HCT116 (cell line): ENCODE results near the gene STRBP. TPM values are rescaled to one million over a fixed set of nuclear protein-coding genes. Genes with fewer than 3 reads are reported as not detected.

Experiments used
- ATAC-seq: fragments of 200-7000 bp; cut with Tn5 transposase; 2 replicates; pipeline ENCODE4 v1.9.1; 2020; ENCODE audit warnings: mild to moderate bottlenecking, moderate library complexity
- BruUV-seq: library from RNA; stranded (reverse); fragments of 400-500 nt; replicated peaks from 2 replicates; lab custom pipeline; 2021; lab: Mats Ljungman, UMichigan
- CTCF ChIA-PET: fragments of 300-600 bp; sonication (Branson Sonifier 250); formaldehyde crosslinking; loops from one replicate; lab custom pipeline; 2021; ENCODE audit warnings: antibody characterized with exemption; lab: Charles Lee
- POLR2A ChIA-PET: fragments of 300-600, 350-600 bp; sonication (Branson Sonifier 250); formaldehyde crosslinking; loops from one replicate; lab custom pipeline; 2021; ENCODE audit warnings: antibody characterized with exemption; lab: Charles Lee
- RAD21 ChIA-PET, 2 experiments: fragments of 300-600 bp; sonication (Branson Sonifier 250); formaldehyde crosslinking; loops; one replicate each; lab custom pipeline; 2023; ENCODE audit warnings: low total read pairs in 2 of 2; ENCODE audit not compliant: uncharacterized antibody in 2 of 2, unreplicated experiment in 2 of 2, low non-redundant PET in 1 of 2; lab: Charles Lee
- DNase-seq: peaks from one replicate; pipeline ENCODE4 v3.0.0-alpha.2; 2010; ENCODE audit warnings: low read depth, low spot score
- H2AFZ ChIP-seq: fragments of 200-600 bp; shearing (Covaris generic), sonication (generic); 2 replicates; pipeline ENCODE4 v1.6.1; 2017; ENCODE audit warnings: low read depth, mixed run types, mixed read lengths, antibody characterized with exemption, low read length; ENCODE audit not compliant: poor library complexity, severe bottlenecking
- H3K27ac ChIP-seq: 2 replicates; pipeline ENCODE4 v1.5.1; 2012; ENCODE audit warnings: low read depth, low read length
- H3K27me3 ChIP-seq: fragments of 200-600 bp; sonication (generic); 2 replicates; pipeline ENCODE4 v1.6.1; 2016; ENCODE audit warnings: mixed run types, low read length, mixed read lengths; ENCODE audit not compliant: insufficient read depth
- H3K36me3 ChIP-seq, 2 experiments: fragments of 200-500 bp in 1 of 2; fragments of 200-600 bp in 1 of 2; sonication (Bioruptor generic) in 1 of 2; sonication (generic) in 1 of 2; 2 replicates each; pipeline versions ENCODE4 v1.5.1 to v1.6.1; 2014 to 2016; ENCODE audit warnings: low read length in 2 of 2, inconsistent platforms in 1 of 2, mixed read lengths in 1 of 2, mixed run types in 1 of 2; ENCODE audit not compliant: insufficient read depth in 2 of 2, control insufficient read depth in 1 of 2
- H3K4me1 ChIP-seq, 2 experiments: fragments of 200-600 bp in 1 of 2; sonication (generic) in 1 of 2; 2 replicates each; pipeline versions ENCODE4 v1.5.1 to v1.6.1; 2012 to 2017; ENCODE audit warnings: low read length in 2 of 2, inconsistent platforms in 1 of 2, mild to moderate bottlenecking in 1 of 2, mixed read lengths in 1 of 2, mixed run types in 1 of 2, moderate library complexity in 1 of 2; ENCODE audit not compliant: insufficient read depth in 2 of 2, control insufficient read depth in 1 of 2
- H3K4me2 ChIP-seq: fragments of 200-600 bp; sonication (generic); 2 replicates; pipeline ENCODE4 v1.6.1; 2017; ENCODE audit warnings: mixed run types, low read length, mixed read lengths
- H3K4me3 ChIP-seq, 2 experiments: fragments of 200-600 bp in 1 of 2; sonication (generic) in 1 of 2; replicated peaks in 1 of 2; 2 replicates each; pipeline ENCODE4 v1.5.1; 2011 to 2016; ENCODE audit warnings: low read length in 2 of 2, control low read depth in 1 of 2, low read depth in 1 of 2, mild to moderate bottlenecking in 1 of 2, mixed read lengths in 1 of 2, mixed run types in 1 of 2
- H3K79me2 ChIP-seq: fragments of 200-600 bp; sonication (generic); 2 replicates; pipeline ENCODE4 v1.6.1; 2017; ENCODE audit warnings: mild to moderate bottlenecking, mixed run types, low read length, moderate library complexity, mixed read lengths; ENCODE audit not compliant: insufficient read depth
- H3K9ac ChIP-seq: fragments of 200-600 bp; sonication (generic); 2 replicates; pipeline ENCODE4 v1.6.1; 2016; ENCODE audit warnings: low read length, mixed read lengths
- H3K9me2 ChIP-seq: fragments of 200-600 bp; sonication (generic), shearing (Covaris generic); 2 replicates; pipeline ENCODE4 v1.6.1; 2017; ENCODE audit warnings: mixed run types, mild to moderate bottlenecking, moderate library complexity; ENCODE audit not compliant: insufficient read depth
- H3K9me3 ChIP-seq, 2 experiments: fragments of 200-500 bp in 1 of 2; fragments of 200-600 bp in 1 of 2; sonication (Bioruptor generic) in 1 of 2; sonication (generic) in 1 of 2; 2 replicates each; pipeline ENCODE4 v1.6.1; 2014 to 2017; ENCODE audit warnings: low read length in 2 of 2, mixed read lengths in 2 of 2, inconsistent platforms in 1 of 2, low read depth in 1 of 2, mild to moderate bottlenecking in 1 of 2, mixed run types in 1 of 2, moderate library complexity in 1 of 2; ENCODE audit not compliant: control insufficient read depth in 1 of 2, insufficient read depth in 1 of 2
- H4K20me1 ChIP-seq: fragments of 200-600 bp; sonication (generic), shearing (Covaris generic); 2 replicates; pipeline ENCODE4 v1.6.1; 2017; ENCODE audit warnings: mixed run types, mild to moderate bottlenecking, moderate library complexity; ENCODE audit not compliant: insufficient read depth
- EGR1 ChIP-seq: IDR thresholded peaks from 2 replicates; pipeline ENCODE4 v1.6.1; 2012; ENCODE audit warnings: low read depth
- EZH2 ChIP-seq: fragments of 200-600 bp; sonication (generic); IDR thresholded peaks from 2 replicates; pipeline ENCODE4 v1.6.1; 2017; ENCODE audit warnings: antibody characterized with exemption, mixed run types
- EZH2phosphoT487 ChIP-seq: fragments of 200-600 bp; IDR thresholded peaks from 2 replicates; pipeline ENCODE4 v1.6.1; 2018; ENCODE audit warnings: antibody characterized with exemption, borderline replicate concordance
- FOSL1 ChIP-seq: IDR thresholded peaks from 2 replicates; pipeline ENCODE4 v1.6.1; 2012; ENCODE audit warnings: low read depth
- SIN3A ChIP-seq: IDR thresholded peaks from 2 replicates; pipeline ENCODE4 v1.6.1; 2012; ENCODE audit warnings: low read depth
- YY1 ChIP-seq: IDR thresholded peaks from 2 replicates; pipeline ENCODE4 v1.6.1; 2011; ENCODE audit warnings: low read length, low read depth, moderate library complexity, mild to moderate bottlenecking; ENCODE audit not compliant: insufficient replicate concordance; ENCODE audit errors: extremely low read depth
- ZFX ChIP-seq: fragments of 450-650 bp; IDR thresholded peaks from 2 replicates; pipeline ENCODE4 v1.6.1; 2017
- ZNF274 ChIP-seq: fragments of 200-500 bp; sonication (Bioruptor generic); IDR thresholded peaks from 2 replicates; pipeline ENCODE4 v1.6.1; 2014; ENCODE audit warnings: mild to moderate bottlenecking, low read depth, low read length, inconsistent platforms
- intact Hi-C: fragments of 100-400 bp; cut with micrococcal nuclease; formaldehyde crosslinking; loops from 2 replicates; pipeline ENCODE4 v1.10.0; 2022
- total RNA-seq: library from RNA; stranded (reverse); gene quantifications from one replicate; pipeline ENCODE4 v1.2.1, GENCODE V29; 2021; ENCODE audit not compliant: unreplicated experiment
- TF ChIP-seq, protein P1 (sequence below): IDR thresholded peaks from 2 replicates; pipeline ENCODE4 v1.6.1; 2012; ENCODE audit warnings: low read depth
- TF ChIP-seq, protein P2 (sequence below): IDR thresholded peaks from 2 replicates; pipeline ENCODE4 v1.6.1; 2012
- TF ChIP-seq, protein P3 (sequence below): IDR thresholded peaks from 2 replicates; pipeline ENCODE4 v1.6.1; 2012

STRBP gene
- total RNA-seq, 1 experiment from 2014 or later, result 30.4 TPM

DNA sequence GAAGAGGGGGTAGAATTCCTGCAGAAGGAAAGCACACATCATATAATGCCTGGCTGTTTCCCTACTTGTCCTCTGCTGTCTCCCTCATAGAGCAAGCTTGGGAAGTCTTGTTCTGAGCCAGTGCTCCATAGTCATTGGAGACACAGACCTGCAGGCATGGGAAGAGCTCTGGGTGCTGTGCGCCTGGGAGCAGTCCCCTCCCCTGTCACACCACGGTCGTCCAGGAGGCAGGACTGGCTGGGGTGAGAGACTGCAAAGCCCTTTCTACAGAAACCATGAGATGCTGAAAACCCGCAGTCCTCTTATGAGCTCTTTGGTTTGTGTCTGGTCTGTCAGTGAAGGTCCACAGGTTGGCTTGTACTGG lies 170.3 kb downstream of the STRBP start:
- Histone ChIP-seq H3K9me3 (no peaks in the 10 kb centered on the region), H3K4me1 (no peaks in the 10 kb centered on the region), H4K20me1 (no peaks in the 10 kb centered on the region), H3K4me3 (no peak overlapping the region), H3K36me3 (peaks cover 17 to 23% of the 10 kb centered on the region in 2 experiments), H3K27ac (no peak overlapping the region), H3K79me2 (no peaks in the 10 kb centered on the region), H2AFZ (no peak overlapping the region), H3K9ac (no peak overlapping the region), H3K27me3 (no peaks in the 10 kb centered on the region), H3K9me2 (no peaks in the 10 kb centered on the region), H3K4me2 (no peak overlapping the region)
- BruUV-seq, result no TSS peak
- no peak for DNase-seq
- ChIA-PET RAD21 (no interaction called here), CTCF (no interaction called here), POLR2A (no interaction called here)
- no peak for ATAC-seq
- TF ChIP-seq, protein P1, sequence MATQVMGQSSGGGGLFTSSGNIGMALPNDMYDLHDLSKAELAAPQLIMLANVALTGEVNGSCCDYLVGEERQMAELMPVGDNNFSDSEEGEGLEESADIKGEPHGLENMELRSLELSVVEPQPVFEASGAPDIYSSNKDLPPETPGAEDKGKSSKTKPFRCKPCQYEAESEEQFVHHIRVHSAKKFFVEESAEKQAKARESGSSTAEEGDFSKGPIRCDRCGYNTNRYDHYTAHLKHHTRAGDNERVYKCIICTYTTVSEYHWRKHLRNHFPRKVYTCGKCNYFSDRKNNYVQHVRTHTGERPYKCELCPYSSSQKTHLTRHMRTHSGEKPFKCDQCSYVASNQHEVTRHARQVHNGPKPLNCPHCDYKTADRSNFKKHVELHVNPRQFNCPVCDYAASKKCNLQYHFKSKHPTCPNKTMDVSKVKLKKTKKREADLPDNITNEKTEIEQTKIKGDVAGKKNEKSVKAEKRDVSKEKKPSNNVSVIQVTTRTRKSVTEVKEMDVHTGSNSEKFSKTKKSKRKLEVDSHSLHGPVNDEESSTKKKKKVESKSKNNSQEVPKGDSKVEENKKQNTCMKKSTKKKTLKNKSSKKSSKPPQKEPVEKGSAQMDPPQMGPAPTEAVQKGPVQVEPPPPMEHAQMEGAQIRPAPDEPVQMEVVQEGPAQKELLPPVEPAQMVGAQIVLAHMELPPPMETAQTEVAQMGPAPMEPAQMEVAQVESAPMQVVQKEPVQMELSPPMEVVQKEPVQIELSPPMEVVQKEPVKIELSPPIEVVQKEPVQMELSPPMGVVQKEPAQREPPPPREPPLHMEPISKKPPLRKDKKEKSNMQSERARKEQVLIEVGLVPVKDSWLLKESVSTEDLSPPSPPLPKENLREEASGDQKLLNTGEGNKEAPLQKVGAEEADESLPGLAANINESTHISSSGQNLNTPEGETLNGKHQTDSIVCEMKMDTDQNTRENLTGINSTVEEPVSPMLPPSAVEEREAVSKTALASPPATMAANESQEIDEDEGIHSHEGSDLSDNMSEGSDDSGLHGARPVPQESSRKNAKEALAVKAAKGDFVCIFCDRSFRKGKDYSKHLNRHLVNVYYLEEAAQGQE, result no peak
- intact Hi-C loops, result no loop called here

- H3K36me3 ChIP-seq, result peaks cover 18% of the 10 kb centered on the region in 2 experiments
- no peak overlapping the region for H3K4me2 ChIP-seq
- no peaks in the 10 kb centered on the region for H3K9me2 ChIP-seq
- H3K4me1 ChIP-seq, result no peaks in the 10 kb centered on the region
- BruUV-seq, result no TSS peak
- H3K4me3 ChIP-seq, result no peak overlapping the region
- H3K9ac ChIP-seq, result no peak overlapping the region
- no peaks in the 10 kb centered on the region for H4K20me1 ChIP-seq
- intact Hi-C loops, result no loop called here
- ChIA-PET RAD21 (no interaction called here), CTCF (no interaction called here), POLR2A (no interaction called here)
- no peak for DNase-seq
- ATAC-seq, result no peak
- no peak overlapping the region for H3K27ac ChIP-seq
- no peaks in the 10 kb centered on the region for H3K9me3 ChIP-seq
- H2AFZ ChIP-seq, result no peak overlapping the region
- no peaks in the 10 kb centered on the region for H3K27me3 ChIP-seq
- no peaks in the 10 kb centered on the region for H3K79me2 ChIP-seq
- TF ChIP-seq EZH2phosphoT487 (no peak), ZFX (no peak), EGR1 (no peak), ZNF274 (no peak), SIN3A (no peak), FOSL1 (no peak), YY1 (no peak), EZH2 (no peak)
- TF ChIP-seq, protein P2, sequence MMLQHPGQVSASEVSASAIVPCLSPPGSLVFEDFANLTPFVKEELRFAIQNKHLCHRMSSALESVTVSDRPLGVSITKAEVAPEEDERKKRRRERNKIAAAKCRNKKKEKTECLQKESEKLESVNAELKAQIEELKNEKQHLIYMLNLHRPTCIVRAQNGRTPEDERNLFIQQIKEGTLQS, result no peak
- TF ChIP-seq, protein P1, result no peak
- TF ChIP-seq, protein P3, sequence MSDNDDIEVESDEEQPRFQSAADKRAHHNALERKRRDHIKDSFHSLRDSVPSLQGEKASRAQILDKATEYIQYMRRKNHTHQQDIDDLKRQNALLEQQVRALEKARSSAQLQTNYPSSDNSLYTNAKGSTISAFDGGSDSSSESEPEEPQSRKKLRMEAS, result no peak
Observed at GRCh38 chr9:123097430-123098095, 170.8 kb downstream of the STRBP start.
